ENCODE results near the gene PPARG.
"Not testable (repeated sequence)": the region's sequence is repeated elsewhere in the genome, so short reads cannot be mapped to it uniquely, and the experiment has no call there.

The PPARG gene

GRCh38 chr3:12381199-12381598 lies 92.3 kb downstream of the PPARG start:
- TF ChIP-seq, protein P1, sequence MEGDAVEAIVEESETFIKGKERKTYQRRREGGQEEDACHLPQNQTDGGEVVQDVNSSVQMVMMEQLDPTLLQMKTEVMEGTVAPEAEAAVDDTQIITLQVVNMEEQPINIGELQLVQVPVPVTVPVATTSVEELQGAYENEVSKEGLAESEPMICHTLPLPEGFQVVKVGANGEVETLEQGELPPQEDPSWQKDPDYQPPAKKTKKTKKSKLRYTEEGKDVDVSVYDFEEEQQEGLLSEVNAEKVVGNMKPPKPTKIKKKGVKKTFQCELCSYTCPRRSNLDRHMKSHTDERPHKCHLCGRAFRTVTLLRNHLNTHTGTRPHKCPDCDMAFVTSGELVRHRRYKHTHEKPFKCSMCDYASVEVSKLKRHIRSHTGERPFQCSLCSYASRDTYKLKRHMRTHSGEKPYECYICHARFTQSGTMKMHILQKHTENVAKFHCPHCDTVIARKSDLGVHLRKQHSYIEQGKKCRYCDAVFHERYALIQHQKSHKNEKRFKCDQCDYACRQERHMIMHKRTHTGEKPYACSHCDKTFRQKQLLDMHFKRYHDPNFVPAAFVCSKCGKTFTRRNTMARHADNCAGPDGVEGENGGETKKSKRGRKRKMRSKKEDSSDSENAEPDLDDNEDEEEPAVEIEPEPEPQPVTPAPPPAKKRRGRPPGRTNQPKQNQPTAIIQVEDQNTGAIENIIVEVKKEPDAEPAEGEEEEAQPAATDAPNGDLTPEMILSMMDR (IDR thresholded peaks at IDR 0.05; ENCODE audit: extremely low read depth, missing control alignments) = no peak
- DNase-seq (ENCODE audit: low spot score) = no peak

DNA sequence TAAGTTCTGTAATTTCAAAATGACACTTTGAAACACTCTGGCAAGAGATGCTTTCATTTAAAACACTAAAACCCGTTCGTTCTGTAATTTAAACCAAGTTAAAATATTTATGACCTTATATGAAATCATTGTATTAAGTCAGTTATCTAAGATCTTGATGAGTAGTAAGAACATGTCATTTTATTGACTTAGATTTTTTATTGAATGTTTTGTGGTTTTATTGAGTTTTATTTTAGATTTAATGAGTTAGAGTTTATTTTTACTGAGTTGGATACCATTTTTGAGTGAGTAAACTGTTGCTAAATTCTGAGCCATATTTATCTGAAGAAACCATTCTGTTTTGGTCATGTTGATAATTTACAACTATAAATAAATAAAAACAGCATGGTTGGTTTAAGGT lies 94.3 kb downstream of the PPARG start:
- no peak for DNase-seq (ENCODE audit: low spot score)
- TF ChIP-seq, protein P1 (IDR thresholded peaks at IDR 0.05; ENCODE audit: extremely low read depth, missing control alignments) = no peak

DNA sequence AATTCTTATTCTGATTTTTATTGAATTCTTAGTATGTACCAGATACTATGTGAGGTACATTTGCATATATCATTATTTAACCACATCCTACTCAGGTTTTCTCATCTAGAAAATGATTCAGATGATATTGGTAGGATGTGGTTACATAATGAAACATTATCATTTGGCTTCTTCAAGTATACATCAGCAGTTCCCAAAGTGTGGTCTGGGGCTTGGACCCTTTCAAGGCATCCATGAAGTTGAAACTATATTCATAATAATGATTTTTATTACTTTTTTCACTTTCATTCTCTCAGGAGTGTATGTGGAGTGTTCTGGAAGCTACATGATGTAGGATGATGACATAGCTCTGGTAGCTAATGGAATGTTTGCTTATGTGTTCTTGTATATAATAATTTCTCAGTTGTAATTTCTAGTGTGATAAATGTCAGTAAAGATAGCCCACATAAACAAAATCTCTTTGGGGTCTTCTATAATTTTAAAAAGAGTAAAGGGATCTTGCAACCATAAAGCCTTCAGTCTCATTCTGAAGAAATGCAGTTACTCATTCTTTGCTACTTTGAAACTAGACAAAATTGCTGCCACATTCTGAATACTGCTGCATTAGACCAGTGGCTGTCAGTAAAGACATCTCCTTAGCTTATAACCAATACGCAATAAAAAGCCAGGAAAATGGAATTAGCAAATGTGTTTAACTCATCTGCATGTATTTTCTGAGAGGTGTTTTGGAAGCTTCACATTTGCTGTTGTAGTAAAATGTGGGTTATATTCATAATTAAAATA lies 95.8 kb downstream of the PPARG start:
- TF ChIP-seq, protein P1 (IDR thresholded peaks at IDR 0.05; ENCODE audit: extremely low read depth, missing control alignments) = no peak

GRCh38 chr3:12386514-12387291 lies 97.8 kb downstream of the PPARG start:
- not testable (repeated sequence) for DNase-seq (ENCODE audit: low spot score)

More for the DNA sequence above, 95.8 kb downstream of the PPARG start:
- DNase-seq (ENCODE audit: low spot score) = no peak

GRCh38 chr3:12388185-12388584 lies 99.3 kb downstream of the PPARG start:
- TF ChIP-seq, protein P1 (IDR thresholded peaks at IDR 0.05; ENCODE audit: extremely low read depth, missing control alignments) = no peak
- no peak for DNase-seq (ENCODE audit: low spot score)

DNA sequence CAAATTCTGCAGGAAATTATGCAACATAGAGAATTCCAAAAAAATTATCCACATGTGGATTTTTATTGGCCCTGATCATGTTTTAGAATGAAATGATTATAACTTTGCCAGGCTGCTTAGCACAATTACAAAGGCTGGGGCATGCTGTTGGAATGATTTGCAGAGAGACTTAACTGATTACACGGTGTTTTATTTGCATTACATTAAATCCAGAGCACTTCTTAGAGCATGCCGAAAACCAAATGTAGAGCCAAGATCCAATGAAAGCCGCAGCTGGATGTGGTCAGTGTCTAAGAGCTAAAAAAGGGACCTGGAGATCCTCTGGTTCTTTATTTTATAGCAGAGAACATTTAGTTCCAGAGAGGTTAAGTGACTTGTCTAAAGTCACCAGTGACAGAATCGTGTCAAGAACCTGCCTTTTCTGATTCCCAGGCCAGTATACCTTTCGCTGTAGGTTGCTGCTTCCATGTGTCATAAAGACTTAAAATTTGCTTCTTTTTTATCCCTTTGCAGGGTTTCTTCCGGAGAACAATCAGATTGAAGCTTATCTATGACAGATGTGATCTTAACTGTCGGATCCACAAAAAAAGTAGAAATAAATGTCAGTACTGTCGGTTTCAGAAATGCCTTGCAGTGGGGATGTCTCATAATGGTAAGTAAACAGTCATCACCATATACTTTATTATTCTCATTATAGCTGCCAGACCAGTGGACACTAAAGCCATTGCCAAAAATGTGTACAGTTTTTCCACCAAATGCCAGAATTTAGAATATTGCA lies 103.4 kb downstream of the PPARG start:
- DNase-seq (ENCODE audit: low spot score) = no peak
- TF ChIP-seq, protein P1 (IDR thresholded peaks at IDR 0.05; ENCODE audit: extremely low read depth, missing control alignments) = no peak

GRCh38 chr3:12393894-12394293 lies 105.0 kb downstream of the PPARG start:
- TF ChIP-seq, protein P1 (IDR thresholded peaks at IDR 0.05; ENCODE audit: extremely low read depth, missing control alignments) = no peak
- no peak for DNase-seq (ENCODE audit: low spot score)

Data from GM20000 (cell line).